NCI-H748 (cell line): Measurements from ENCODE around the gene DPM2.

Experiments
- DNase-seq: peaks from one replicate; lab custom pipeline; 2025; ENCODE audit not compliant: unreplicated experiment; lab: John Stamatoyannopoulos, UW

The DPM2 gene

DNA sequence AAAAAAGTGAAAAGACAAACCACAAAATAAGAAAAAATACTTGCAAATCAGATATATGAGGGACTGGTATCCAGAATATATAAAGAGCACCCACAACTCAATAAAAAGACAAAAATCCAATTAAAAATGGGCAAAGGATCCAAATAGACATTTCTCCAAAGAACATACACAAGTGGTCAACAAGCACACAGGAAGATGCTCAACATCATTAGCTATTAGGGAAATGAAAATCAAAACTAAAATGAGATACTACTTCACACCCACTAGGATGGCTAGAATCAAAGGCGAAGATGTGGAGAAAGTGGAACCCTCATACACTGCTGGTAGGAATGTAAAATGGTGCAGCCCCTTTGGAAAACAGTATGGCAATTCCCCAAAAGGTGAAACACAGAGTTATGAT lies 21.1 kb upstream of the DPM2 start:
- no peak for DNase-seq

- peak; percentile 96 for DNase-seq
These were observed 17.8 kb upstream of the DPM2 start for GRCh38 chr9:127955294-127956015.

DNA sequence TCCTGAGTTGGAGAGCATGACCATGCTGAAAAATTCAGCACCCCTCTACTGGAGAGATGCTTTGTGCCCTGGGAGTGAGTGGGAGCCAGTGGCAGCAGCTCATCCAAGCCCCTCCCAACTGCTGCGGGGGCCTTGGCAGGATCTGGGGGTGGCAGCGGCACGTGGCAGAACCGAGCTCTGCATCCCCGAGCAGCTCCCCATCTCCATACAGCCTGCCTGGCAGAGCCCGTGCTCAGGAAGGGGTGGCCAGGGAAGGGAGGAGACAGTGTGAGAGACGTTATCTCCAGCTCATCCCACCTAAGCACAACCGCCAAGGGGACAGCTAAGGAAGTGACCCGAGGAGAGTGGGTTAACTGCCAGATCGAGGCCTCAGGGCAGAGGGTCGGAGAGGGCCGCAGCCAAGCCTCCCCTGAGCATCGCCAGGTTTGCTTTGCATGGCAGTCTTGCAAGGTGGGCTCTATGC lies 17.2 kb upstream of the DPM2 start:
- DNase-seq: no peak

DNA sequence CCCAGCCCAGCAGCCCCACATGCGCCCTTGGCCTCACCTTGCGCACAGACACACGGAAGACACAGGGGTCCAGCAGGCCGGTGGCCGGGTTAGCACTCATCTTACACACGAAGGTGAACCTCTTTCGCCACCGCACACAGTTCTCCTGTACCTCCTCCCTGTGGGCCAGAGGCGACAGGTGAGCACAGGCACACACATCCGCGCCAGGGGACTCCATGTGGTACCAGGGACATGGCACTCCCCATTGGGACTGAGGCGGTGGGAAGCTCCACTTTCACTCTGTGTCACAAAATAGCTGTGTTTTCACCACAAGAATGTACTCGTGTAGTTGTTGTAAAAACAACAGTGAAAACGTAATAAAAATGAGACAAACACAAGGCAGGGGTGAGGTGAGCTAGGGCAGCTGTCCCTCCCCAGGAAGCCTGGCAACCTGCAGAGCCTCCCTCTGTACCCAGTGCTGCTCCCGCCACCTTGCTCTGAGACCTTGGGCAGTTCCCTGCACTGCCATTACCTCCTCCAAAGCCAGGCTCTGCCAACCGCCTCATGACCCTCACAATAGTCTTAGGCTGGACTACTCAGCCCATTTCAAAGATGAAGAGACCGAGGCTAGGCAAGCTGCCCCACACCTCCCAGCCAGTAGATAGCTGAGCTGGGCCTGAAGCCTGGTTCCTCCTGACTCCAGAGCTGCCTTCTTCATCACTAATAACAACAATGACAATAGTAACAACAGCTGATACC lies 16.3 kb upstream of the DPM2 start:
- DNase-seq: no peak

- DNase-seq: no peak
These were observed 15.5 kb upstream of the DPM2 start for GRCh38 chr9:127953154-127953553.

GRCh38 chr9:127950513-127951289 lies 13.0 kb upstream of the DPM2 start:
- DNase-seq: no peak

- DNase-seq: no peak
These were observed 12.3 kb upstream of the DPM2 start for GRCh38 chr9:127949827-127950512.

DNA sequence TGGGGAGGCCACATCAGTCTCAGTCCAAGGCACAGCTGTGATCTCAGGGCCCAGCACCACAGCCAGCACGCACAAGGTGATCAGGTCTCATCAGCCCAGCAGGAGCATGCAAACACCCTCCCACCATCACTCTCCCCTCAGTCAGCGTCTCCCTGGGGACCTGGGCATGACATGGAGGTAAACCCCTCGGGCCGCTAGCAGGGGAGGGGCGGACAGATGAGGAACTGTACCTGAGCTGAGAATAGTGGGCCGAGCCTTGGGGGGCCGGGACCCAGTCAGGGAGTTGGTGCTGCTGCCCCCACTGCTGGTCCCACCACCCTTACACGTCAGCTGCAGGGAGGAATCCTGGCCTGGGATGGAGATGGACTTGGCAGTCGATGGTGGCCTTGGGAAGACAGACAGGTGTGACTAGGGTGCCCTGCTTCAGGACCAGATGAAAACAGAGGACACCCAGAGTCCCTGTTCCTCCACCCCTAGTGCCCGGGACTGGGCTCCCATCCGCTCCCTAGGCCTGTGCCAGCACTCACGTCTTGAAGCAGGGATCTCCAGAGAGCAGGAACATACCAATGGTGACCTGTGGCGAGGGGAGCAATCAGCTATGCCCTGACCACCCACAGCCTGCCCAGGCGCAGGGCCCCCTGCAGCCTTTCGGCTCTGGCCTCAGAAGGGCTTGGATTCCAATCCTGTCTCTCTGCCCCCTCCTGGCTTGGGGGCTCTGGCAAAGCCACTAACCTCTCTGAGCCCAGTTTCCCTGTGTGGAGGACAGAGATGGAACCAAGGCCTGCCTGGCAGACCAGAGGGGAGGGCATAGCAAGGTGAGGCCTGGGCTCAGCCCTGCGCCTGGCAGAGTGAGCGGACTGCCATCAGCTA lies 10.4 kb upstream of the DPM2 start:
- DNase-seq: no peak

DNA sequence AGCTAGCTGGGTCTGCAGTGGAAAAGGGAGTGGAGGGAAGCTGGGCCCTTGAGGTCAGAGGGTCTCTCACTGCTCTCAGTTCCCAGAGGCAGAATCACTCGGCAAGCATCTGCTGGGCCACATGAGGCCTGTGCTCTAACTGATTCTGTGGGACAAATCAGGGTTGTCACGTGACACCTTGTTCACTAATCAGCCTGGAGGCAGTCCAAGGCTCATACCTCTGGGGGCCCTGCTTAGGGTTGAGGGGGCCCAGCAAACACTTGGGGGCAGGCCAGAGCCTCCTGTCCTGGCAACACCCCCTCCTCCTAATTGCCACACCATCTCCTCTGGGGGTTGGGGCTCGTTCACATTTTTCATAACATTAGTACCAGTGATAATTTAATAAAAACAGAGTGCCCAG lies 9.1 kb upstream of the DPM2 start:
- no peak for DNase-seq

GRCh38 chr9:127945942-127946341 lies 8.3 kb upstream of the DPM2 start:
- DNase-seq: no peak

DNA sequence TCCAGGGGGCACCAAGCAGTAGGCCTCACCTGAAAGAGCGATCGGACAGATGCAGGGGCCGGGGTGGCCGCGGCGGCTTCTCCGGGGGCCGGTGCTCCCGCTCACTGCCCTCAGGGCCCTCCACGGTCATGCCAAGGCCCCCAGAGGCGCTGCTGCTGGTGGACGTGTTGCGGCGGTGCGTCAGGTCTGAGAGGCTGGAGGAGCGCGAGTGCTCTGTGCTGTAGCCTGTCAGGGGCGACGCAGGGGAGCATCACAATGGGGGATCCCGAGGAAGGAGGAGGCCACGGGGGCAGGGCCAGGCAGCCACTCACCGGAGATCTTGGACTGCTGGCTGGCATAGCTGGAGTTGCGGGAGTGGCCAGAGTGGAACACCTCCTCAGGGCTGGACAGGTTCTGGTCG lies 7.7 kb upstream of the DPM2 start:
- no peak for DNase-seq

GRCh38 chr9:127944586-127945218 lies 7.0 kb upstream of the DPM2 start:
- no peak for DNase-seq

- peak; percentile 89 for DNase-seq
These were observed 6.1 kb upstream of the DPM2 start for GRCh38 chr9:127943731-127944144.

- DNase-seq: no peak
These were observed 5.5 kb upstream of the DPM2 start for GRCh38 chr9:127943011-127943662.

GRCh38 chr9:127942216-127943010 lies 4.8 kb upstream of the DPM2 start:
- DNase-seq: peak; percentile 60

DNA sequence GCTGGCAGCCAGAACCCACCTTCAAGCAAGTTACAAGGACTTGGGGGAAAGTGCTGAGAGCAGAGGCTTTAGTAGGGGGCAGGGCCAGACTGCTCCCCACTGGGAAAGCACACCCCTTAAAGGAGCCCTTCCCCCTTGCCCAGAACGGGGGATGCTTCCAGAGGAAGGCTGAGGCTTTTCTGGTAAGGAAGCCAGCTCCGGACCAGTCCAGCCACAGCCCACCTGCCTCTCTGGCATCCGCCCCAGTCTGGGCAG lies 4.2 kb upstream of the DPM2 start:
- no peak for DNase-seq

DNA sequence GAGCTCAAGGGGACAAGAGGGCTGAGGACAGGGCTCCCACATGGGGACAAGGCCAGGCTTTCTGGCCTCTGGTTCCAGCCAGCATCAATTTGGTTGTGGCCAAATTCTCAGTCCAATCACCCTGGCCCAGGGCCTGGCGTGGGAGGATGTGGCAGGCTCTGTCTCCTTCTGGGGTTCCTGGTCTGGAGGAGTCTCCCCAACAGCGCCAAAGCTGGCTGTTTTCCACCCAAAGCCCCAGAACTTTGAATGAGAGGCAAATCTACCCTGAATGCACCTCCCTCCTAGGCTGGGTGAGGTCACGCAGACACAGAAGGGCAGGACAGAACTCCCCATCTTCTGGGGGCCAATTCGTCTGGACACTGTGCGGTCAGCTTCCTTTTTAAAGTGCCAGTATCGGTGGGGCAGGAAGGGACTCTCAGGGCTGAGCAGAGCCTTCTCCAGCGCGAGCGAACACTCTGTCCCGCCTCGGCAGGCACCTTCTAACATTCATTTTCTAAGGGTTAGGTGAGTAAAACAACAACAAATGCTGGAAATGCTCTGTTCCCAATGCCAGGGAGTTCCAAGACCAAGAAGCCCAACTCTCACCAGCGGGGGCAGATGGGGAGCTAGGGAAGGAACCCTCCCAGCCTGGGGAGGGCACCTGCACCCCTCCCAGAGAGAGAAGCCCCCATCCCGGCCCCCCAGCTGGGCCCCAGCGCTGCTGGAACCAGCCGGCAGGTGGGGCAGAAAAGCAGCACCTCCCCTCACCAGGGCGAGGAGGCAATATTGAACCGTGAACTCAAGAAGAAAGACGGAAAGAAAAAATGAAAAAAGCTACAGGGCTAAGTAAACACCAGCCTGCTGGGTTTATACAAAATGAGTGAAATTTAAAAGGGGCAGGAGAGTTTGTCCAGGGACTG lies 3.7 kb upstream of the DPM2 start:
- DNase-seq: no peak

DNA sequence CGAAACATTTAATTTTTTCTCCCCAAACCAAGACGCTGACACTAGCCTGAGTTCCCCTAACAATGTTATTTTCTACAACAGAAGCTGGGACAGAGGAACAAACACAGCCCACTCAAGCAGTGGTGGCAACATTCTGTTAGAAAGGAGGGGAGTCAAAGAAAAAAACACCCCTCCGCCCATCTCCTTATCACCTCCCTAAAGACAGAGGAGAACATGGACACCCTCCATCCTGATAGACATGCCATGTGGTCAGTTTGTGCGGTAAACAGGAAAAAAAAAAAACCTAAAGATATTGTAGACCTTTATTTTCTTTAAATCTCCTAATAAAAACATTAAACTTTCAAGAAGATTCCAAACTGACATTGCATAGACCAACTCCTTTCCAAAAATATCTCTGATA lies 2.9 kb upstream of the DPM2 start:
- no peak for DNase-seq
